Uterus (tissue), 2 donors: Measurements from ENCODE around the gene ZBTB7C.

Experiments
- CTCF ChIP-seq, 4 experiments: fragments of 200-600 bp in 2 of 4; fragments of 450-650 bp in 2 of 4; sonication (generic) in 2 of 4; IDR thresholded peaks; one replicate each; pipeline ENCODE4 v1.5.1; 2016 to 2019; ENCODE audit warnings: antibody characterized with exemption in 4 of 4, mild to moderate bottlenecking in 2 of 4, moderate library complexity in 1 of 4
- POLR2A ChIP-seq, 2 donors: fragments of 450-650 bp; IDR thresholded peaks; one replicate each; pipeline ENCODE4 v1.6.1; 2016; ENCODE audit warnings: antibody characterized with exemption in 2 of 2, mild to moderate bottlenecking in 1 of 2, moderate library complexity in 1 of 2

- no peak for TF ChIP-seq CTCF (IDR thresholded peaks at IDR 0.05)
- TF ChIP-seq POLR2A (IDR thresholded peaks at IDR 0.05): no peak
Observed at GRCh38 chr18:48027401-48027963, 381.7 kb downstream of the ZBTB7C start.
